KMS-11 (cell line): Measurements from ENCODE around the gene LCT.

ENCODE experiments used
- H2AFZ ChIP-seq: fragments of 200-600 bp; sonication (generic); 2 replicates; pipeline ENCODE4 v1.6.1; 2016; ENCODE audit warnings: antibody characterized with exemption, mixed run types, low read depth
- H3K27ac ChIP-seq: fragments of 200-600 bp; sonication (generic); 2 replicates; pipeline ENCODE4 v1.6.1; 2016; ENCODE audit warnings: mild to moderate bottlenecking, mixed run types
- H3K27me3 ChIP-seq: fragments of 200-600 bp; sonication (generic); 2 replicates; pipeline ENCODE4 v1.6.1; 2017; ENCODE audit warnings: mild to moderate bottlenecking, low read depth, mixed run types, moderate library complexity; ENCODE audit not compliant: insufficient read depth
- H3K36me3 ChIP-seq: fragments of 200-600 bp; sonication (generic); 2 replicates; pipeline ENCODE4 v1.6.1; 2017; ENCODE audit warnings: mild to moderate bottlenecking, mixed run types; ENCODE audit not compliant: insufficient read depth
- H3K4me1 ChIP-seq: fragments of 200-600 bp; sonication (generic); 2 replicates; pipeline ENCODE4 v1.6.1; 2016; ENCODE audit warnings: mild to moderate bottlenecking, low read depth, mixed run types; ENCODE audit not compliant: poor library complexity, severe bottlenecking
- H3K4me2 ChIP-seq: fragments of 200-600 bp; sonication (generic); 2 replicates; pipeline ENCODE4 v1.7.0; 2016; ENCODE audit warnings: mild to moderate bottlenecking, mixed run types
- H3K4me3 ChIP-seq: fragments of 200-600 bp; sonication (generic); IDR thresholded peaks from 2 replicates; pipeline ENCODE4 v1.6.1; 2017; ENCODE audit warnings: low read depth, low read length, mixed read lengths; ENCODE audit not compliant: insufficient read depth
- H3K79me2 ChIP-seq: fragments of 200-600 bp; sonication (generic); 2 replicates; pipeline ENCODE4 v1.6.1; 2016; ENCODE audit warnings: low read depth, mixed run types; ENCODE audit not compliant: insufficient read depth
- H3K9ac ChIP-seq: fragments of 200-600 bp; sonication (generic); 2 replicates; pipeline ENCODE4 v1.6.1; 2016; ENCODE audit warnings: mild to moderate bottlenecking, mixed run types
- H4K20me1 ChIP-seq: fragments of 200-600 bp; sonication (generic); 2 replicates; pipeline ENCODE4 v1.6.1; 2016; ENCODE audit warnings: mild to moderate bottlenecking, mixed run types; ENCODE audit not compliant: insufficient read depth
- TF ChIP-seq, protein P1 (sequence below): fragments of 200-600 bp; sonication (generic); conservative IDR thresholded peaks from 2 replicates; pipeline ENCODE4 v1.6.1; 2017; ENCODE audit warnings: low read depth, mild to moderate bottlenecking, antibody characterized with exemption, low read length, moderate library complexity, mixed read lengths

LCT gene

DNA sequence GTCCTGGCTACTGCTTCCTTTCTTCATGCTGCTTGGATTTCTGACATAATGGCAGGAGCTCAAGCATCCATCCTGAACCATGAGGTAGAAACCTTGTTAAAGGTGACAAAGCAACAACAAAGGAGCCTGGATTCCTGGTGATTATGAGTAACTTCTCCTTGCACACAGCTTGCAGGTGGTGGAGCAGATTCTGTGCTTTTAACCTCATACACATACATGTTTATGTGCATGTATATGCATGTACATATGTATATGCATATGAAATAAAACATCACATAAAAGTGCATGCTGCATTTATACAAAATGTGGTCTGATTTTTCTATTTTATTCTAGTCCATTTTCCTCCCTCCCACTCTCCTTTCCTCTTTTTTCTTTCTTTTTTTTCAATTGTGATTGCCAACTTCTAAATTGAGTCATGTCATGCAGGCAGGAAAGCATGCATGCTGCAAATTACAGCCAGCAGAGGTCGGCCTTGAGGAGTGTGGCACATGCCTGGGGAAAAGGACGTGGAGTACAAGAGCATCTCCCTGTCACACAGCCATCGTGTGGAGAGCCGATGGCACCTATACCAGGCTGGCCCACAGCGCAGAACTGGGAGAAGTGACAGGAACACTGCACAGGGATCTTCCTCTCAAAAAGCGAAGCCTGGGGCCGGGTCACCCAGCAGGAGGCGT is 17.9 kb downstream of the LCT start:
- TF ChIP-seq, protein P1, sequence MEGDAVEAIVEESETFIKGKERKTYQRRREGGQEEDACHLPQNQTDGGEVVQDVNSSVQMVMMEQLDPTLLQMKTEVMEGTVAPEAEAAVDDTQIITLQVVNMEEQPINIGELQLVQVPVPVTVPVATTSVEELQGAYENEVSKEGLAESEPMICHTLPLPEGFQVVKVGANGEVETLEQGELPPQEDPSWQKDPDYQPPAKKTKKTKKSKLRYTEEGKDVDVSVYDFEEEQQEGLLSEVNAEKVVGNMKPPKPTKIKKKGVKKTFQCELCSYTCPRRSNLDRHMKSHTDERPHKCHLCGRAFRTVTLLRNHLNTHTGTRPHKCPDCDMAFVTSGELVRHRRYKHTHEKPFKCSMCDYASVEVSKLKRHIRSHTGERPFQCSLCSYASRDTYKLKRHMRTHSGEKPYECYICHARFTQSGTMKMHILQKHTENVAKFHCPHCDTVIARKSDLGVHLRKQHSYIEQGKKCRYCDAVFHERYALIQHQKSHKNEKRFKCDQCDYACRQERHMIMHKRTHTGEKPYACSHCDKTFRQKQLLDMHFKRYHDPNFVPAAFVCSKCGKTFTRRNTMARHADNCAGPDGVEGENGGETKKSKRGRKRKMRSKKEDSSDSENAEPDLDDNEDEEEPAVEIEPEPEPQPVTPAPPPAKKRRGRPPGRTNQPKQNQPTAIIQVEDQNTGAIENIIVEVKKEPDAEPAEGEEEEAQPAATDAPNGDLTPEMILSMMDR: no peak
- Histone ChIP-seq H3K27me3 (no peaks in the 10 kb centered on the region), H3K4me3 (no peak overlapping the region), H2AFZ (no peak overlapping the region), H3K36me3 (no peaks in the 10 kb centered on the region), H3K79me2 (no peaks in the 10 kb centered on the region), H3K27ac (no peak overlapping the region), H3K4me1 (no peaks in the 10 kb centered on the region), H4K20me1 (no peaks in the 10 kb centered on the region), H3K9ac (no peak overlapping the region), H3K4me2 (no peak overlapping the region)

DNA sequence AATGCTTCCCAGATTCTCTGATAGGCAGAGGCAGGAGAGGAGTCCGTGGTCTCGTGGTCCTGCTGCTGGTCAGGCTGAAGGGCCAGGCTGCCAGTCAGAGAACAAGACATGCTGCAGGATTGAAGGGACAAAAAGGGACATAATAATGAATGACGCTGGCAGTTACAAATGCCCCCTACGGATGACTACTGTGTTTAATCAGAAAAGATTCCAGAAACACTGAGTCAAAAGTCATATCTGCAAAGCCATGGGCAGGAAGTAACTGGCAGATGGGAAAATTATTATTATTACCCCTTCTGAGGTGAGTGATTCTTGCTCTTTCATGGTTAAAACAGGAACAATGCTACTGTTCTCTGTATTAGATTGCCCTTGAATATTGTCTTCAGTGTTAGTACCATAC is 19.0 kb downstream of the LCT start:
- TF ChIP-seq, protein P1: no peak
- no peaks in the 10 kb centered on the region for H3K36me3 ChIP-seq
- no peaks in the 10 kb centered on the region for H3K4me1 ChIP-seq
- no peak overlapping the region for H3K4me2 ChIP-seq
- H4K20me1 ChIP-seq: no peaks in the 10 kb centered on the region
- H3K9ac ChIP-seq: no peak overlapping the region
- H3K4me3 ChIP-seq: no peak overlapping the region
- H3K27ac ChIP-seq: no peak overlapping the region
- no peaks in the 10 kb centered on the region for H3K79me2 ChIP-seq
- H3K27me3 ChIP-seq: no peaks in the 10 kb centered on the region
- H2AFZ ChIP-seq: no peak overlapping the region

DNA sequence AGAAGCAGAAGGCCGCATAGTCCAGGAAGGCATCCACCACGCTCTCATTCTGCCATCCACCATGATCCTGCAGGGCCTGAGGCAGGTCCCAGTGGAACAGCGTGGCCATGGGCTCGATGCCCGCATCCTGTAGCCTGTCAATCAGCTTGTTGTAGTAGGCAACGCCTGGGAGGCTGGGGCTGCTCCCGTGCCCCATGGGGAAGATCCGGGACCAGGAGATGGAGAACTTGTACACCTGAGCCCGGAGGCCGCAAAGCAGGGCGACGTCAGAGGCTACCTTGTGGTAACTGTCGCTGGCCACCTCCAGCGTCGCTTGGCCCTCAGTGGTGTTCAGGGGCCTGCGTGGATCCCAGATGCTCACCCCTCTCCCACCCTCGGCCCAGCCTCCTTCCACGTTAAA is 19.5 kb downstream of the LCT start:
- H3K9ac ChIP-seq: no peak overlapping the region
- no peak overlapping the region for H3K27ac ChIP-seq
- H3K36me3 ChIP-seq: no peaks in the 10 kb centered on the region
- no peaks in the 10 kb centered on the region for H3K4me1 ChIP-seq
- TF ChIP-seq, protein P1: no peak
- H4K20me1 ChIP-seq: no peaks in the 10 kb centered on the region
- H3K27me3 ChIP-seq: no peaks in the 10 kb centered on the region
- no peak overlapping the region for H2AFZ ChIP-seq
- no peak overlapping the region for H3K4me2 ChIP-seq
- H3K4me3 ChIP-seq: no peak overlapping the region
- no peaks in the 10 kb centered on the region for H3K79me2 ChIP-seq

DNA sequence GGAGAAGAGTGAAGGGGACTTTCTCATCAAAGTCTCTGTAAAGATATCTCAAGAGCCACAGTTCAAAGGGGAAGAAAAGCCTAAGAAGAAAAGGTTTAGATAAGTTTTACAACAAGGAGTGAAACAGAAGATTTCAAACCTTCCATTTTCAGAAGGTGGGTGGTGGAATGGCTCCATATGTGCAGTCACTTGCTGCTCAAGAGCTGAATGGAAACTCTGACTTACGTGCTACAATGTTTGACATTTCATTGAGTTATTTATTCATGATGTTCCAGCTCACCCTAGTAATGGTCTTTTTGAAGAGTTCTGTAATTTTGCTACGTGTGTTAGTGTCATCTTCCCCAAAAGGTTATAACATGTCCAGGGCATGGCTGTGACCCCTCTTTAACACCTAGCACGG is 21.7 kb downstream of the LCT start:
- no peaks in the 10 kb centered on the region for H3K27me3 ChIP-seq
- TF ChIP-seq, protein P1: no peak

More for the DNA sequence above, 21.7 kb downstream of the LCT start:
- H3K4me3 ChIP-seq: no peak overlapping the region
- H3K4me2 ChIP-seq: no peak overlapping the region
- H4K20me1 ChIP-seq: no peaks in the 10 kb centered on the region
- no peak overlapping the region for H3K9ac ChIP-seq
- no peaks in the 10 kb centered on the region for H3K36me3 ChIP-seq
- no peaks in the 10 kb centered on the region for H3K79me2 ChIP-seq
- no peak overlapping the region for H2AFZ ChIP-seq
- no peak overlapping the region for H3K27ac ChIP-seq
- H3K4me1 ChIP-seq: no peaks in the 10 kb centered on the region
